HG03159 (cell line): Measurements from ENCODE around the gene MEIG1.
"Not testable (repeated sequence)": the region's sequence is repeated elsewhere in the genome, so short reads cannot be mapped to it uniquely, and the experiment has no call there.

ENCODE experiments used
- ATAC-seq: cut with Tn5 transposase; IDR thresholded peaks from one replicate; pipeline ENCODE4 v1.9.1; 2021; ENCODE audit warnings: mild to moderate bottlenecking, moderate library complexity; ENCODE audit not compliant: unreplicated experiment

The MEIG1 gene, protein sequence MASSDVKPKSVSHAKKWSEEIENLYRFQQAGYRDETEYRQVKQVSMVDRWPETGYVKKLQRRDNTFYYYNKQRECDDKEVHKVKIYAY

DNA sequence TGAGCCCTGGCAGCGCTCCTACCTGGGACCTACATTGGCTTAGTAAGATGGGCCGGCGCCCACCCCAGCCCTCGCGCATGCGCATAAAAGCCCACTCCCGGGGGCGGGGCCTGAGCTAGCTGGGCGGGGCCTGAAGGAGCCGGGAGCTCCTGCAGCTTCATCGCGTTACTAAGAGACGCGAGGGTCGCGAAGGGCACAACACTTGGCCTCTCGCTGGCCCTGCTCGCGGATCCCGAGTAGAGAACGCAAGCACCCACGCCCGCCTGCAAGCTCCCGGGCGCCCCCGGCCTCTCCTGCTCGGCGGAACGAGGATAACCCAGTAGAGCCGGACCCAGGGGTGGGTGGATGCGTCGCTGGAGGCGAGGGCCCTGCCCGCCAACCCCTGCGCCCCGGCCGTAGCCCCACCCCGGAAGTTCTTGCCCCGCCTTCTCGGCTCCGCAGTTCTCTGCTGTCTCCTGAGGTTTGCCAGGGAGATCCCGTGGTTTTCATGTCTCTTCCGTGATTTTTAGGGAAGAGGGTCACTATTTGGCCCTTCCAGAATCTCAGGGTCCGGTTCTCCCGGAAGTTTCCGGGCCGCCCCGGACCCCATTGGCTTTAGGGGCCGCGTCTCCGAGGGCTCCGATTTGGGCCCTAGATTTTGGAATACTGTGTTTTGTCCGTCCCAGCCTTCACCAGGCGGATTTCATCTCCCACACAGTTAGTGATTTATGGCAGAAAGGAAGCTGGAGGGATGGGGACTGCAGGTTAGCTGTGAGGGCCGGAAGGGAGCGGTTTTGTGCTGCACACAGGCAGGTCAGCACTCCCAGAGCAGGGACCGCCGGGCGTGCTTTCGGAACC is at the start of gene MEIG1:
TSS of gene MEIG1 (plus strand) at position 168 of the 837 bp plus-strand sequence. CDS start 7,081 bp downstream, outside the sequence.
- ATAC-seq, result peak; percentile 77

- no peak for ATAC-seq
Observed at GRCh38 chr10:14910953-14911352, 48.2 kb upstream of the MEIG1 start.

DNA sequence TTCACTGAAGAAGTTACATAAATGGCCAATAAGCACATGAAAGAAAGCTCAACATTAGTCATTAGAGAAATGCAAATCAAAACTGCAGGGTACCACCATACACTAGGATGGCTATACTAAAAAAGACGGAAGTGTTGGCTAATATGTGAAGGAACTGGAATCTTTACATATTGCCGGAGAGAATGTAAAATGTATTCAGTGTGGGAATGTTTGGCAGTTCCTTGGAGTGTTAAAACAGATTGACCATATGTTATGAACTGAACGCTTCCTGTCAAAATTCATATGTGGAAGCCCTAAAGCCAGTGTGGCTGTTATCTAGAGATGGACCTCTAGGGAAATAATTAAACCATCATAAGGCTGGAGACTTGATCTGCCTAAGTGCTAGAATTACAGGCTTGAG is 47.4 kb upstream of the MEIG1 start:
- no peak for ATAC-seq

DNA sequence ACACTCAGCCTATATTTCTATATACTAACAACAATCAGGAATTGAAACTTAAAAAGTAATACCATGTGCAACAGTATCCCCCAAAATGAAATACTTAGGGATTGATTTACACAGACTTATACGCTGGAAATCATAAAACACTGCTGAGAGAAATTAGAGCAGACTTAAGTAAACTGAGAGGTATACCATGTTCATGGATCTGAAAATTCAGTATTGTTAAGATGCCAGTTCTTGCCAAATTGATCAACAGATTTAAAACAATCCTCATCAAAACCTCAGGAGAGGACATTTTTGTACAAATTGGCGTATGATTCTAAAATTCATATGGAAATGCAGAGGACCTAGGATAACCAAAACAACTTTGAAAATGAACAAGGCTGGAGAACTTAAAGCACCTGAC is 42.6 kb upstream of the MEIG1 start:
- ATAC-seq, result no peak

- no peak for ATAC-seq
Observed at GRCh38 chr10:14917827-14918226, 41.4 kb upstream of the MEIG1 start.

GRCh38 chr10:14918964-14919363 is 40.2 kb upstream of the MEIG1 start:
- no peak for ATAC-seq

- ATAC-seq, result no peak
Observed at GRCh38 chr10:14924013-14924412, 35.2 kb upstream of the MEIG1 start.

DNA sequence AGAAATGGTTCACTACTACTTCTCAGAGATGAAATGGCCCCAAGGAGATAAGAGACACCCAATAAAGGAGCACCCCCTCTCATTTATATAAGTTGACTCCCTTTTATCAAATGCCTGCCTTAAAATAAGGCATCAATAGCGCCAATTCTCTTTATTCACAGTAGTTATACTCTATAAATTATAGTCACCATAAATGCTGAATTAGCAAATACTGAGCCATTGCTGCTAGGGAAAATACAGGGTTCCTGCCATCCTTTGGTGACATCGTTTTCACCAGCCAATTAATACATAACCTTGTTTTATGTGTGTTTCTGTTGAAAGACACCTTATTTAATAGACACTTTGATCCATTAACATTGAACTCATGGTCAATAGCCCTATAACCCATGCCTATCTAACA is 33.9 kb upstream of the MEIG1 start:
- ATAC-seq, result no peak

DNA sequence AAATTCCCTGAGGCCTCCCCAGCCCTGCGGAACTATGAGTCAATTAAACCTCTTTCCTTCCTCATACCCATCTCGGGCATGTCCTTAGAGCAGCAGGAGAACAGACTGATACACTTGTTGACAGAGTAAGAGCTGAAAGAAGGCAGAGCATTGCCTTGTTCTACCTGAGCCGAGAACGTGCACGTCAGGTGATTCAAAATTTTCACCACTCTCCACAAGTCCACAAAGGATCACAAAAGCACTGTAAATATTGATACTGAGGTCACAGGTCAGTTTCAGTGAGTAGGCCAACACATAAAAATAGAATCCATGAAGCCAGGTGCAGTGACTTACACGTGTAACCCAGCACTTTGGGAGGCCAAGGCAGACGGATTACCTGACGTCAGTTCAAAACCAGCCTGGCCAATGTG is 33.1 kb upstream of the MEIG1 start:
- ATAC-seq, result peak; percentile 11

GRCh38 chr10:14926722-14927416 is 32.3 kb upstream of the MEIG1 start:
- peak; percentile 98 for ATAC-seq

DNA sequence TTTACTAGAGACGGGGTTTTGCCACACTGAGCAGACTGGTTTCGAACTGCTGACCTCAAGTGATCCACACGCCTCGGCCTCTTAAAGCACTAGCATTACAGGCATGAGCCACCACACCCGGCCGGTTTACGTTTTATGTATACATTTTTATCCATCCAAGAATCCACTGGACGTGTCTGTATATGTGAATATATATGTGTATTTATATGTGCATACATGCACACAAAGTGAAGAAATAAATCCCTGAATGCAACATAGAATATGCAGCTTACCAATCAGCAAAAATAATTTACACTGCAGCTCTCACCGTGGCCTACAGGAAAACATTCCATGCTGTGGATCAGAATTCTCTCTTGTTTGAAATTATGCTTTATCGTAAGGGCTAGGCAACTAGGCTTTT is 28.6 kb upstream of the MEIG1 start:
- ATAC-seq, result no peak

DNA sequence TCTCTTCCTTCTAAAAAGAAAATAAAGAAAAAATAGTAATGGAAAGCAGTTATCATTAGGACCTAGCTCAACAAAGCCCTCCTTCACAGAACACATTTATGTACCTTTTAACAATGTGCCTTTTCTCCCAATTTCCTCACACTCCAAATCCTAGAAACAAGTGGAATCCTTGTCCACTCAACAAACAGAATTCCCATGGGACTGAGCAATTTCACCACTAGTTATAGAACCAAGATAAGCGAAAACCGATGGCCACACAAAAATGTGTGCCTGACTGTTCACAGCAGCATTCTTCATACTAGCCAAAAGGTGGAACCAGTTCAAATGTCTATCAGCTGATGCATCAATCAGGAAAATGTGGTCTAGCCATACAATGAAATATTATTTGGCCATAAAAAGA is 22.6 kb upstream of the MEIG1 start:
- ATAC-seq, result no peak

- ATAC-seq, result not testable (repeated sequence)
Observed at GRCh38 chr10:14938971-14939370, 20.2 kb upstream of the MEIG1 start.

DNA sequence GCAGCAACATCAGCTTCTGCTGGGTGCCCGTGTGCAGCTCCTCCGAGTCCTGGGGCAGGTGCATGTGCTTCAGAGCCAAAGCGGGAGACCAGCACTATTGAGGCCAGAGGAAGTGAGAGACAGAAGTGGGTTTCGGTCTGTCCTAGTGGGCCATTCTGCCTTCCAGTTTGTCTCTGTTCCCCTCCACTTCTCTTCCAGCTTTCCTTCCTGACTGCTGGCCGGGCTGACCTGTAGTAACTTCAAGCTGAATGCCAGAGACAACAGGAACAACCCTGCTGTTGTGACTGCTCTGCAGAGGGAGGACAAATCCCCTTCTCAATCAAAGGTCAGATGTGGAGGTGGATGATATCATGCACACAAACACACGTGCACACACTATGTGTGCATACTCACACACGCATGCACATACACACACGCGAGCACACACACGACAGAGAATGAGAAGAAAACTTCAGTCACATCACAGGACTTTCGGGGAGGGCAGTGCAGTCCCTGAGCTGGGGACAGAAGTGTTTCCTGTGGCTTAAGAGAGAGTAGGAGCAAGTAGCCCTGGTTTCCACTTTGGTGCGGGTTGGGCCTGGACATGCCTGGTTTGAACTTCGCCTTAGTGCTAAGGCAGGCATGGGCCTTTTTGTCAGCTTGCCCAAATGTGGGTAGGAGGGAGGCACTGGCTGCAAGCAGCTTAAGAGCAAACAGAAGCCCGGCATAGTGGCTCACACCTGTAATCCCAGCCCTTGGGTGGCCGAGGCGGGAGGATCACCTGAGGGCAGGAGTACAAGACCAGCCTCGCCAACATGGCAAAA is 16.8 kb upstream of the MEIG1 start:
- ATAC-seq, result peak; percentile 92

DNA sequence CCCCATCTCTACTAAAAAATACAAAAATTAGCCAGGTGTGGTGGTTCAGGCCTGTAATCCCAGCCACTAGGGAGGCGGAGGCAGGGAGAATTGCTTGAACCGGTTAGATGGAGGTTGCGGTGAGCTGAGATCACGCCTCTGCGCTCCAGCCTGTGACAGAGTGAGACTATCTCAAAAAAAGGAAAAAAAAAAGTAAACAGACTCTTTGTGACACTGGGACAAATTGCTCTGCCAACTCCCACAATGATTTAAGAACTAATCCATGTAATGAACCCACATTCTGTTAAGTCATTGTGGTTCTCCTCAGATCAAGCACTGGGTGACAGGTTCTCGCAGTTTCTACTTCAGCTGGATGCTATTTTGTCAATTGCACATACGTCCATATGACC is 16.2 kb upstream of the MEIG1 start:
- ATAC-seq, result not testable (repeated sequence)

DNA sequence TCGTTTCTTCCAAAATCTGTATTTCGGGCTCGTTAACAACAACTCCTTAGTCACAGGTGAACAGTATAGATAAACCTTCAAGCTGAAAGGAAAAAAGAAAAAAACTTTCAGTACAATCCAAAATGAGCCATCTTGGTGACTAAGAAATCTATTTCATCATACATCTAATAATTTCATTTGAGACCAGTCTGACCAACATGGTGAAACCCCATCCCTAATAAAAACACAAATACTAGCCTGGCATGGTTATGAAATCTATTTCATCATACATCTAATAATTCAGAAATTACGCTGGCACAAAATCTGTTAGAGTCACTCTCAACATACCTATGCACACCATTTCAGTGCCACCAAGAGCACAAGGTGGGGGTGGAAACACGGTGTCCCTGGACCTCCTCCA is 14.1 kb upstream of the MEIG1 start:
- ATAC-seq, result no peak

DNA sequence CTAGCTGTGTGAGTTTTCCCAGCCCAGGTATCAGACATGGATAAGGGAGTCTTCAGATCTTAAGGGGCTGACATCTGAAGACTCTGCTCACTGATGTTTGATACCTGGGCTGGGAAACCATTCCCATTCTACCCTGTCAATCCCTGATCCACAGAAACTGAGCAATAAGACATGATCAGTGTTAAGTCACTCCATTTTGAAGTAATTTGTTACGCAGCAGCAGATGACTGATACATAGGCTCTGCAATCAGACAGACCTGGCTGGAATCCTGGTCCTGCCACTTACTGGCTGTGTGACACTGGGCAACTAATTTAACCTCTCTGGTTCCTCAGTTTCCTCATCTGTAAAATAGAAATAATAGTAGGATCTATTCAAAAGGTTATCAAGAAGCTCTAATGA is 11.9 kb upstream of the MEIG1 start:
- ATAC-seq, result no peak

DNA sequence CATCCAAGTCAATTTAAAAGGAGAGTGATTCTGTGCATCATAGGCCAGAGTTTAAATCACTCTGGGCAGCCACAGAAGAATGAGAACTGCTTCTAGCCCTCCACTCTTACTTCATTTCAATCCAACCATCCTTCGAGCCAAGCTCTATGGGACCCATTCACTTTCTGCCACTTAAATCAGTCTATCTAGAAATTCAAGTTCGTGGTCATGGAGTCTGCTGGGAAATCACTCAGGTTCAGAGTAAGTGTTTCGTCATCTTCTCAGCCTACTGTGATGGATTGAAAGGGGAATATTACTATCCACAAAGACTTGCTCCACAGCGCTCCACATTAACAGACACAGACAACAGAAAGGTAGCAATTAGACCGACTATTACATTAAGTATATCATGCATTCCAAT is 9.9 kb upstream of the MEIG1 start:
- no peak for ATAC-seq

GRCh38 chr10:14952851-14953423 is 6.3 kb upstream of the MEIG1 start:
- no peak for ATAC-seq

GRCh38 chr10:14953424-14954000 is 5.7 kb upstream of the MEIG1 start:
- peak; percentile 40 for ATAC-seq
